HL-60 (cell line): ENCODE measurements around the gene PUS3.

ENCODE experiments used
- DNase-seq, 2 experiments: peaks; one replicate each; pipeline ENCODE4 v3.0.0-alpha.2; 2010 to 2020; ENCODE audit warnings: low read depth in 1 of 2, low spot score in 1 of 2
- H3K27ac ChIP-seq: fragments of 250-450 bp; sonication (Bioruptor Pico); replicated peaks from 2 replicates; pipeline ENCODE4 v1.5.1; 2020; ENCODE audit warnings: mild to moderate bottlenecking, moderate library complexity
- H3K27me3 ChIP-seq: fragments of 250-450 bp; sonication (Bioruptor Pico); 2 replicates; pipeline ENCODE4 v1.5.1; 2021; ENCODE audit warnings: mild to moderate bottlenecking, moderate library complexity; ENCODE audit not compliant: insufficient read depth, poor library complexity, severe bottlenecking
- H3K4me3 ChIP-seq: replicated peaks from 2 replicates; pipeline ENCODE4 v1.5.1; 2011; ENCODE audit warnings: mild to moderate bottlenecking, control low read depth, low read length; ENCODE audit not compliant: insufficient read depth
- GABPA ChIP-seq: IDR thresholded peaks from 2 replicates; pipeline ENCODE4 v1.6.1; 2012; ENCODE audit warnings: low read depth
- POLR2AphosphoS5 ChIP-seq: IDR thresholded peaks from 2 replicates; pipeline ENCODE4 v1.6.1; 2012; ENCODE audit warnings: low read depth
- REST ChIP-seq: IDR thresholded peaks from 2 replicates; pipeline ENCODE4 v1.6.1; 2012; ENCODE audit warnings: low read depth; ENCODE audit not compliant: insufficient replicate concordance
- SPI1 ChIP-seq: IDR thresholded peaks from 2 replicates; pipeline ENCODE4 v1.6.1; 2012; ENCODE audit warnings: low read depth, mild to moderate bottlenecking, borderline replicate concordance
- TF ChIP-seq, protein P1 (sequence below): IDR thresholded peaks from one replicate; pipeline ENCODE4 v1.5.1; 2011; ENCODE audit warnings: low read length, control low read depth, inconsistent platforms; ENCODE audit not compliant: insufficient read depth

The PUS3 gene

DNA sequence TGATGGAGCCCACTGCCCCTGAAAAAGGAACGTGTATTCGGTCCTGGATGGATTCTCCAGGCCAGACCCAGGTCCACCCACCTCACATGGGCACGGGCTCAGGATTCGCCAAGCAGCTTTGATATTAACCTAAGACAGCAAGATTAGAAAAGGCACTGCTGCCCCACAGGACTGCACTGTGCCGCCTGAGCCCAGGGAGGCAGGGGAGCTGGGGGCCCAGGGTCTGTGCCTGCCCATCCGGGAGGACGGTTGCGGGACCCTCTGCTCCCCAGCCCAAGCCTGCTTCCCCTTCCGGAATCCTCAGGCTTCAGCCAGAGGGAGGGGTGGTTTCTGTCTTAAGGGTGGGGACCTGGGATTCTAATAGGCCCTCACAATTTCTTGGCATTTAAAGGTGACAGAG, 29.3 kb upstream of the PUS3 start:
- Histone ChIP-seq H3K27me3 (peaks cover 2% of the 10 kb centered on the region), H3K27ac (no peak overlapping the region), H3K4me3 (no peak overlapping the region)
- no peak for DNase-seq
- TF ChIP-seq REST: no peak
- TF ChIP-seq, protein P1, sequence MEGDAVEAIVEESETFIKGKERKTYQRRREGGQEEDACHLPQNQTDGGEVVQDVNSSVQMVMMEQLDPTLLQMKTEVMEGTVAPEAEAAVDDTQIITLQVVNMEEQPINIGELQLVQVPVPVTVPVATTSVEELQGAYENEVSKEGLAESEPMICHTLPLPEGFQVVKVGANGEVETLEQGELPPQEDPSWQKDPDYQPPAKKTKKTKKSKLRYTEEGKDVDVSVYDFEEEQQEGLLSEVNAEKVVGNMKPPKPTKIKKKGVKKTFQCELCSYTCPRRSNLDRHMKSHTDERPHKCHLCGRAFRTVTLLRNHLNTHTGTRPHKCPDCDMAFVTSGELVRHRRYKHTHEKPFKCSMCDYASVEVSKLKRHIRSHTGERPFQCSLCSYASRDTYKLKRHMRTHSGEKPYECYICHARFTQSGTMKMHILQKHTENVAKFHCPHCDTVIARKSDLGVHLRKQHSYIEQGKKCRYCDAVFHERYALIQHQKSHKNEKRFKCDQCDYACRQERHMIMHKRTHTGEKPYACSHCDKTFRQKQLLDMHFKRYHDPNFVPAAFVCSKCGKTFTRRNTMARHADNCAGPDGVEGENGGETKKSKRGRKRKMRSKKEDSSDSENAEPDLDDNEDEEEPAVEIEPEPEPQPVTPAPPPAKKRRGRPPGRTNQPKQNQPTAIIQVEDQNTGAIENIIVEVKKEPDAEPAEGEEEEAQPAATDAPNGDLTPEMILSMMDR: no peak
- no peak for TF ChIP-seq GABPA
- TF ChIP-seq POLR2AphosphoS5: no peak

DNA sequence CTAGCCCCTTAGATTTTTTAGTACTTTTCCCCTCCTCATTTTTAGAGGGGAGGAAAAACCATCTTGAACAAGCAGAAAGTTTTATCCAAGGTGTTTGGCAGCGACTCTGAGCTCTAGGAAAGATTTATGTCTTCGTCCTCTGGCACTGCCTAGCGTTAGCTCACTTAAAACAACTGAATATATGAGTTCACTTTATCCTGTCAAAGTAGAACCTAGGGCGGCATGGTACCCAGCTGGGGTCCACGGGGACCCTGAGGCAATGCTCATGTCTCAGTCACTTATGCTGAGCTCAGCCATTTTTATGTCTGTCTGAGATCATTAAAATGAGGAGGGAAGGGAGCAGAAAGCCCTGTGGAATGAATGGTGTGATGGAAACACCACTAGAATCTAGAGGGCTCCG, 28.7 kb upstream of the PUS3 start:
- Histone ChIP-seq H3K27ac (no peak overlapping the region), H3K4me3 (no peak overlapping the region), H3K27me3 (peaks cover 2% of the 10 kb centered on the region)
- TF ChIP-seq, protein P1: no peak
- TF ChIP-seq REST (no peak), SPI1 (no peak), POLR2AphosphoS5 (no peak), GABPA (no peak)
- DNase-seq: no peak

GRCh38 chr11:125931116-125931515, 28.1 kb upstream of the PUS3 start:
- Histone ChIP-seq H3K27ac (no peak overlapping the region), H3K4me3 (no peak overlapping the region), H3K27me3 (peaks cover 2% of the 10 kb centered on the region)
- no peak for DNase-seq
- TF ChIP-seq REST: no peak
- TF ChIP-seq SPI1: no peak
- TF ChIP-seq GABPA: no peak
- TF ChIP-seq POLR2AphosphoS5: no peak
- TF ChIP-seq, protein P1: no peak
